OCI-LY7 (cell line): ENCODE data around the gene MAMLD1. TPM values are rescaled to one million over a fixed set of nuclear protein-coding genes. Genes with fewer than 3 reads are reported as not detected.

Experiments
- BruUV-seq: library from RNA; stranded (reverse); fragments of 400-500 nt; replicated peaks from 2 replicates; lab custom pipeline; 2021; lab: Mats Ljungman, UMichigan
- CTCF ChIA-PET: fragments of 300-600 bp; sonication (Branson Sonifier 250); formaldehyde crosslinking; loops from one replicate; lab custom pipeline; 2022; ENCODE audit warnings: antibody characterized with exemption; ENCODE audit not compliant: unreplicated experiment; lab: Charles Lee
- POLR2A ChIA-PET: fragments of 300-600 bp; sonication (Branson Sonifier 250); formaldehyde crosslinking; loops from one replicate; lab custom pipeline; 2022; ENCODE audit warnings: antibody characterized with exemption; lab: Charles Lee
- DNase-seq: peaks from one replicate; pipeline ENCODE4 v3.0.0-alpha.2; 2015; ENCODE audit warnings: low spot score
- H2AFZ ChIP-seq: fragments of 200-600 bp; sonication (generic), shearing (Covaris generic); 2 replicates; pipeline ENCODE4 v1.6.1; 2014; ENCODE audit warnings: mild to moderate bottlenecking, antibody characterized with exemption, low read length, moderate library complexity
- H3K27ac ChIP-seq: fragments of 200-600 bp; sonication (generic); 2 replicates; pipeline ENCODE4 v1.5.1; 2014; ENCODE audit warnings: mixed run types, low read depth, mild to moderate bottlenecking, moderate library complexity, low read length, inconsistent platforms; ENCODE audit not compliant: poor library complexity, severe bottlenecking
- H3K36me3 ChIP-seq: fragments of 200-600 bp; sonication (generic); 2 replicates; pipeline ENCODE4 v1.6.1; 2014; ENCODE audit warnings: mild to moderate bottlenecking, antibody characterized with exemption, low read length, moderate library complexity, mixed read lengths; ENCODE audit not compliant: insufficient read depth
- H3K4me1 ChIP-seq: fragments of 200-600 bp; sonication (generic); 2 replicates; pipeline ENCODE4 v1.5.1; 2014; ENCODE audit warnings: mild to moderate bottlenecking, low read length; ENCODE audit not compliant: insufficient read depth, poor library complexity, severe bottlenecking
- H3K4me2 ChIP-seq: fragments of 200-600 bp; sonication (generic); 2 replicates; pipeline ENCODE4 v1.6.1; 2014; ENCODE audit warnings: mild to moderate bottlenecking, low read length
- H3K4me3 ChIP-seq: fragments of 200-600 bp; sonication (generic); 2 replicates; pipeline ENCODE4 v1.5.1; 2014; ENCODE audit warnings: mild to moderate bottlenecking, low read depth, low read length; ENCODE audit not compliant: poor library complexity, severe bottlenecking
- H3K79me2 ChIP-seq: fragments of 200-600 bp; sonication (generic); 2 replicates; pipeline ENCODE4 v1.6.1; 2016; ENCODE audit warnings: low read depth, mild to moderate bottlenecking, low read length, moderate library complexity, mixed read lengths; ENCODE audit not compliant: insufficient read depth
- H3K9me2 ChIP-seq: fragments of 200-600 bp; sonication (generic); 2 replicates; pipeline ENCODE4 v1.6.1; 2016; ENCODE audit warnings: mild to moderate bottlenecking, low read length, mixed read lengths; ENCODE audit not compliant: insufficient read depth
- H3K9me3 ChIP-seq: fragments of 200-600 bp; sonication (generic); 2 replicates; pipeline ENCODE4 v1.6.1; 2014; ENCODE audit warnings: mild to moderate bottlenecking, mixed run types, low read length, mixed read lengths
- H4K20me1 ChIP-seq: fragments of 200-600 bp; sonication (generic); 2 replicates; pipeline ENCODE4 v1.6.1; 2014; ENCODE audit warnings: mild to moderate bottlenecking, antibody characterized with exemption, low read length, moderate library complexity, mixed read lengths; ENCODE audit not compliant: insufficient read depth
- CTCF ChIP-seq: fragments of 200-600 bp; sonication (generic); conservative IDR thresholded peaks from 2 replicates; pipeline ENCODE4 v1.5.1; 2014; ENCODE audit warnings: mild to moderate bottlenecking, antibody characterized with exemption, low read length, moderate library complexity, mixed read lengths
- EZH2phosphoT487 ChIP-seq: fragments of 200-600 bp; sonication (generic); IDR thresholded peaks from 2 replicates; pipeline ENCODE4 v1.6.1; 2018; ENCODE audit warnings: low read depth, borderline replicate concordance, mild to moderate bottlenecking, mixed run types, antibody characterized with exemption, low read length, moderate library complexity, mixed read lengths
- intact Hi-C: fragments of 100-400 bp; cut with micrococcal nuclease; formaldehyde crosslinking; loops from one replicate; pipeline ENCODE4 v1.10.0; 2022; ENCODE audit not compliant: unreplicated experiment
- total RNA-seq, 2 experiments: library from RNA; depleted of rRNA in 1 of 2; stranded (reverse); fragments of >200 nt in 1 of 2; shearing (Covaris generic) in 1 of 2; gene quantifications; 2 replicates each; pipeline ENCODE4 v1.2.3, GENCODE V29; 2014 to 2022

Gene MAMLD1
- total RNA-seq, 2 experiments from 2014 or later = not detected

GRCh38 chrX:150507251-150507856 is 144.2 kb downstream of the MAMLD1 start:
- POLR2A ChIA-PET = no interaction called here
- Histone ChIP-seq H3K27ac (no peak overlapping the region), H3K79me2 (no peaks in the 10 kb centered on the region), H3K4me2 (no peak overlapping the region), H3K4me3 (no peak overlapping the region), H3K36me3 (no peaks in the 10 kb centered on the region), H3K9me2 (no peaks in the 10 kb centered on the region), H4K20me1 (no peaks in the 10 kb centered on the region), H3K4me1 (no peaks in the 10 kb centered on the region), H3K9me3 (no peaks in the 10 kb centered on the region), H2AFZ (no peak overlapping the region)
- no peak for DNase-seq
- CTCF ChIA-PET = no interaction called here
- no TSS peak for BruUV-seq
- TF ChIP-seq CTCF (no peak), EZH2phosphoT487 (no peak)
- intact Hi-C loops = no loop called here

- no peak for TF ChIP-seq CTCF
- TF ChIP-seq EZH2phosphoT487 = no peak
- no peaks in the 10 kb centered on the region for H3K4me1 ChIP-seq
- no peaks in the 10 kb centered on the region for H4K20me1 ChIP-seq
- H3K27ac ChIP-seq = no peak overlapping the region
- no peak for DNase-seq
- H3K4me3 ChIP-seq = no peak overlapping the region
- intact Hi-C loops = no loop called here
- no peaks in the 10 kb centered on the region for H3K79me2 ChIP-seq
- no peak overlapping the region for H3K4me2 ChIP-seq
- POLR2A ChIA-PET = no interaction called here
- CTCF ChIA-PET = no interaction called here
- H3K36me3 ChIP-seq = no peaks in the 10 kb centered on the region
- no peaks in the 10 kb centered on the region for H3K9me3 ChIP-seq
- BruUV-seq = no TSS peak
- H2AFZ ChIP-seq = no peak overlapping the region
- no peaks in the 10 kb centered on the region for H3K9me2 ChIP-seq
Measured at GRCh38 chrX:150508018-150508417, 144.9 kb downstream of the MAMLD1 start.

DNA sequence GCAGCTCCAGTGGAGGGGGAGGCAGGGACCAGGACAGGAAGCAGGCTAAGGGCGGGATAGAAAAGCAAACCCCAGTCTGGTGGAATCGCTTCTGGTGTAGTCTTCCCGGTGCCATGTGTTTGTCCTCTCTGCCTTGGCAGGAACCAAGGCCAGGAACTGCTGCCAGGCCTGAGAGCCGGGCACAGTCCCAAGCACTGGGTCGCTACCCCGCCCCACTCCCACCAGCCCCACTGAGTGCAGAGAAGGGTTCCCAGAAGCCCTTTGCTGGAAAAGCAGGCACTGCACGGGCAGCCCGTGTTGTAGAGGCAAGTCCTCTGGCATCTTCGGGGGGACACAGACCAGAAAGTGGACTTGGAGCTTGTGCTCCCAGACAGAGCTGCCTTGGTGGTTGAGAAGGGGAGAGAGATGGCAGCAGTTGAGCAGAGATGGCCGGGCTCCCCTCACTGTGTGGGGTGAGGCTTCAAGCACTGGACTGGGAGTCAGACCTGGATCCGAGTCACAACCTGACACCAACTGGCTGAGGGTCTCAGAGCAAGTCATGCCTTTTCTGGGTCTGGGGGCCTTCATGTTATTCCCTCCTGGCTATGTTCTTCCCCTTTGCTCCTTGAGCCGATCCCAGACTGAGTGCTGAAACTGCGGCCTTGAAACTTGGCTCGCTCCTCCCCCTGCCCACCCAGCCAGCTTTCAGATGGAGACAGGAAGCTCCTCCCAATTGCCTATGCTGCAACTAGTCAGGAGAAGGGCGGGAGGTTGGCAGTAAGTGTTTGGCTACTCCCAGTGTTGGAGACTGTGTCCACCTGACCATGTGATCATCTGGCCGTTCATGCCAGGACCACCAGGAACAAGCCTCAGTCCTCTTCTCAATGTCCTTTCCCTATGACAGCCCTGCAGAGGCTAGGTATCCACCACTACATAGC is 145.6 kb downstream of the MAMLD1 start:
- intact Hi-C loops = no loop called here
- POLR2A ChIA-PET = no interaction called here
- Histone ChIP-seq H3K9me2 (no peaks in the 10 kb centered on the region), H3K79me2 (no peaks in the 10 kb centered on the region), H3K4me1 (no peaks in the 10 kb centered on the region), H3K27ac (no peak overlapping the region), H2AFZ (no peak overlapping the region), H3K9me3 (no peaks in the 10 kb centered on the region), H4K20me1 (no peaks in the 10 kb centered on the region), H3K4me3 (no peak overlapping the region), H3K4me2 (no peak overlapping the region), H3K36me3 (no peaks in the 10 kb centered on the region)
- no TSS peak for BruUV-seq
- TF ChIP-seq CTCF (no peak), EZH2phosphoT487 (no peak)
- no peak for DNase-seq
- CTCF ChIA-PET = no interaction called here
